Eye (tissue), 1 donor: ENCODE data around the gene TMTC1.

Experiments
- DNase-seq: peaks from one replicate; pipeline ENCODE4 v3.0.0-alpha.2; 2015

TMTC1 gene

DNA sequence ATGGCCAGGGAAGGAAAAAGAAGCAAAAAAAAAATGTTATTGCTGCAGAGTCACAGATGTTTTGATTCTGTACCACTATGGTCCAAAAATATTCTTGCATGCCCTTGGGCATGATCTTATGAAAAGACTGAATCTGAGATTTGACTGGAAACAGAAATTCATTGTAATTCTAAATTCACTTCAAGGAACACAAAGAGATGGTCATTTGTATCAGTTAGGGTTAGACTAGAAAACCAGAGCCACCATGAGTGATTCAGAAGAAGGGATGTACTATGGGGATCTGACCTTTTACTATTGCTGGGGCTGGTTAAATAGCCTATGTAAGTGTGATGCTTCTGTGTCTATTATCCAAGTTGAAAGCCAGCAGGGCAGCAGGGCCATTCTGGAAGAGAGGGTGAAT is 5.2 kb downstream of the TMTC1 start:
- DNase-seq, result no peak

DNA sequence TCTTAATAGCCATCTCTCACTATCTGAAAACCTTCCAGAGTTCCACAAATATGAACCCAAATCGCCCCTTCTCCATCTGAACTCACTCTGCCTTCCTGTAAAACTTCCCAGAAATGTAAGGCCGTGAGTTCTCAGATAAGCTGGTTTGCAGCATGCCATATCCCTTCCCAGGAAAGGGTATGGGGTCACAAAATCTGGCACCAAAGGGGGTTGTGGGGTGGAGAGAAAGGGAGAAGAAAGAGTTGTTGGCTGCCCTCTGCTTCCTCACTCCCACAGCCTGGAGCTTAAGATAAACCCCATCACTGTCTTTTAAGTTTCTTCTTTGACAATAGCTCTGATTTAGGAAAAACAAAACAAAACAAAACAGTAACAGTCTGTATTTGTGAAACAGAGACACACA is 10.7 kb downstream of the TMTC1 start:
- DNase-seq, result no peak

DNA sequence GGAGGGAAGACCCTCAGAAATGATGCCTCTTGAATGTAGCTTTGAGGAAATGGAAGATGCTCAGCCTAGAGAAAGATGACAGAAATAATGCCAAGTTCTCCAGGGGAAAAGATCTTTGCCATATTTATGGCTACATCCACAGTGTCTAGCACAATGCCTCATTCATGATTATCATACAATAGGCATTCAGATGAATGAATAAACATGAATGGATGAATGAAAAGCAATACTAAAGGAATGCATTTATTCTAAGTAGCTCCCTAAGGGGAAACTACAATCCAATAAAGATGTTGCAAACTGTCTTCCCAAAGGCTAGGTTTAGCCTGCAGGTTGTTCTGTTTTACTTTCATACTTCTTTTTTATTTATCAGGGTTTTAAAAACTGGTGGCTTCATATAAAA is 12.0 kb downstream of the TMTC1 start:
- DNase-seq, result no peak

DNA sequence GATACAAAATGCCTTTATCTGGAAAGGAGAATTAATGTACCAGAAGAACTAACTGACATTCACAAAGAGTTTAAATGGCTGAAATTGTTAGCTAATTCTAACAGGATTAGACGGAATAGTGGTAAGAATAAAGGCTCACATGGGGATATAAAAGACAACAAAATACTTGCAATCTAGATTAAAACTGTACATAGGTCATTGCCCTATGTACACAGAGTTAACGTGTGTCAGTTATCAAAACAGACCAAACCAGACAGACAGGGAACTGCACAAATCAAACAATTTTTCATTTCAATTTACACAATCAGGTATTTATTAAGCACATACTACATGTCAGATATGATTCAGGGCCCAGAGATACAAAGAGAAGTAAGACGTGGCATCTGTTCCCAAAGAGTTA is 12.6 kb downstream of the TMTC1 start:
- no peak for DNase-seq

DNA sequence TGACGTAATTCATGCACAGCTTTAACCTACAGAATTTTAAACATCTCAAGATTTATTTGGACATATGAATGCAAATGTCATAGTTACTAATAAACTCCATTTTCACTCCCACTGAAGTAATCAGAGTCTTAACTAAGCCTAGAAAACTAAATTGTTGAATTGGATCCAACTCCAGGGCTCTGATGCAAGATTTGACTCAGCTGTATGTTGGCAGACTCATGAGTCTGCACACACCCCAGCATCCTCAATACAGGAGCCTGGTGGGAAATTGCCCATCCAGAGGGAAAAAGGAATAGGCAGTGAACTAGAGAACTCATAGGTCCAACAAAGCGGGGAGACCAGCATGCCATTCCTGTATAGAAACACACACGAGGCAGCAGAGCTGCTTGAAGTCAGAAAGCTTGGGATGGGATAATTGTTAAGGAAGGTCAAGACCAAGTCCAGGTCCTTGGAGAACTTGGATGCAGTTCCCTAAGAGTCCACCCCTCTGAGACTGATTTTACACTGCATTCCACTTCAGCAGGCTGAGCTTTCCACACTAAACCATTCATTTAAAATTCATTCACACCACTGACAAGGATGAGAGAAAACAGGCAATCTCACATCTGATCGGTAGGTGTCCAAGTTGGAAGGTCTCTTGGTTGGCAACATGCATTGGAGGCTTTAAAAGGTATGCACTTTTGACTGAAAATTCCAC is 14.4 kb downstream of the TMTC1 start:
- DNase-seq, result peak; percentile 26

DNA sequence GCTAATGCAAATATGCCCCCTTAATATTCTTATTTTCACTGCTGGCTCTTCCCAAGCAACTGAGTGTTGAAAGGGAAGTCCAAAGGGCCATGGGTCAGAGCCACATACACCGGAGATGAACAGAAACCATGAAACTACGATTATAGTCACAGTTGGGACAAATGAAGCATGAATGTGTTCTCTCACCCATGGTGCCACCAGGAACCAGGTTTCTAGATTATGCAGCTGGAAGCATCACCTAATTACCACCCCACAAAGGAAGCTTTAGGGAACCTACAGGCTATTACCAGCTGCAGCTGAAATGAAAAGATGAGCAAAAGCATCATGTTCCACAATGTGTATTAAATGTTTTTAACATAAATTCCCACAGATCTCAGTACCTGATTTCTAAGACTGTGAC is 15.4 kb downstream of the TMTC1 start:
- DNase-seq, result peak; percentile 31

DNA sequence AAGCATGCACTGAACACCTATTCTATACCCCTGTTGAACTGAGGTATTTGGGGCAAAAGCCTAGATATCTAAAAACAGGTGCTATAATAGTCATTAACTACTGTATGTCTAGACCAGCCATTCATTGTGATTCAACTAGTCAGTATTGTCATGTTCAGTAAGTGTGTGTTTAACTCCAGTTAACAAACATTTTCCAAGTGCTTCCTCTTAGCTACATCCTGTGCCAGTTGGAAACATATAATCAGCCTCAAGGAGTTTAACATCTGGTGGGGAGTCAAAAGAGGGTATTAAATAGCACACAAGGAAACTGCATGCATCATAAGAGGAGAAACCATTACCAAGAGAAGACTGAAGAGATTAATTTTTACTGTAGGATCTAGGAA is 20.4 kb downstream of the TMTC1 start:
- DNase-seq, result no peak

DNA sequence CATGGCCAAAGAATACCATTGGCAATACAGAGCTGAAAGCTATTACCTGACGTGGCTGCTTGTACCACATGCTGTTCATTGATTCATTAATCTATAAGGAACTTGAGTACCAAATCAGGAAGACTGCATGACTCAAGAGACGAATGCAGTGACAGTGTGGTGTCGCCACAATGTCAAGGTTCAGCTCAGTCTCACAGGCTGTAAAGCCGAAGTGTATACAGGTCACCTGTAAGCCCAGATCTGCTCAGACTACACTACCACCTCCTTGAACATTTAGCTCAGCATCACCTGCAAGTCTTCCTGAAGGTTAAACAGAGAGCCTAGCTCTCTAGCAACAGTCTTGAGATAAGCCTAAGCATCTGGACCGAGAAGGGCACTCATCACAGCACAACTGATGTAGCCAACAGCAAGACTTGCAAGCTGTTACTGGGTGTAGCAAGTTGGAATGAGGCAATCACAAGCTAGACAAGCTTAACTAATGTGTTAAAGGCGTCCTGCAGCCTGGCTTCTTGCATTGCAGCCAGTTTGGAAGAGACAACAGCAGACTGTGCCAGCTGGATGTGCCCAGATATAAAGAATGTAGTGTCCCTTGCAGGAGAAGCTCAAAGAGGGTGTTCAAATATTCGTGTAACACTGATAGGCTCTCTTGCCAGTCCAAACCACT is 21.0 kb downstream of the TMTC1 start:
- no peak for DNase-seq

DNA sequence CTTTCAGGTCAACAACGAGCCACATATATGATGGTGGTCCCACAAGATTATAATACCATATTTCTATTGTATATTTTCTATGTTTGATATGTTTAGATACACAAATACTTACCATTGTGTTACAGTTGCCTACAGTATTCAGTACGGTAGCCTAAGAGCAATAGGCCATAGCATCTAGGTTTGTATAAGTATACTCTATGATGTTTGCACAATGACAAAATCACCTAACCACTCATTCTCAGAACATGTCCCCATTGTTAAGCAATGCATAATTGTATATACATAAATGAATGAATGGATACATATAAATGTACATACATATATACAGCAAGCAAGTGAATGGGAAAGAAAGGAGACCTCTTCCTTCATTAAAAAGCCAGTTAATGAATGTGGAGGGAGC is 23.8 kb downstream of the TMTC1 start:
- DNase-seq, result no peak

DNA sequence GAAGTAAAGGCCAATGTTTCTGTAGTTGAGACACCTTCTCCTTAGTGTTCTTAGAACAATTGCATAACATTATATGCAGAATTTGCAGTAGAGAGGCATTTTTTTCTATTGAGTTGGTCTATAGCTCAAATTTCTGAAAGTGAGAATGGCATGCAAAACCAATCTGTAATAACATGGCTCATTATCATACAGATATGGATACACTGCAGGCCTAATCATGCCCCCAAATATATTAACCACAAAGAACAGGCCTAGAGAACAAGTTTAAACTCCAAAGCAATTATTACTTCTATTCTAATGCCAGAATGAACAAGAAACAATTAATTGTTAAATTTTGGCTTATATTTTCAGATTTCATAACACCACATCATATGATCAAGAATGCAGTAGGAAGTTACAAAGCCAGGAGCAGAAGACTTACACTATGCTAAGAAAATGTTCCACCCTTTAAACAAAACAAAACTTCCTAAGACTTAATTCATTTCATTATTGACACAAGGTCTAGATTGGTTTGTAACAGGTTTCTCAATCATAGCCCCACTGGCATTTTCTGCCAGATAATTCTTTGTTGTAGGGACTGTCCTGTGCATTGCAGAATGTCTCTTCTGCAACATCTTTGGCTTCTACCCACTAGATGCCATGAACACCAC is 26.9 kb downstream of the TMTC1 start:
- DNase-seq, result no peak

DNA sequence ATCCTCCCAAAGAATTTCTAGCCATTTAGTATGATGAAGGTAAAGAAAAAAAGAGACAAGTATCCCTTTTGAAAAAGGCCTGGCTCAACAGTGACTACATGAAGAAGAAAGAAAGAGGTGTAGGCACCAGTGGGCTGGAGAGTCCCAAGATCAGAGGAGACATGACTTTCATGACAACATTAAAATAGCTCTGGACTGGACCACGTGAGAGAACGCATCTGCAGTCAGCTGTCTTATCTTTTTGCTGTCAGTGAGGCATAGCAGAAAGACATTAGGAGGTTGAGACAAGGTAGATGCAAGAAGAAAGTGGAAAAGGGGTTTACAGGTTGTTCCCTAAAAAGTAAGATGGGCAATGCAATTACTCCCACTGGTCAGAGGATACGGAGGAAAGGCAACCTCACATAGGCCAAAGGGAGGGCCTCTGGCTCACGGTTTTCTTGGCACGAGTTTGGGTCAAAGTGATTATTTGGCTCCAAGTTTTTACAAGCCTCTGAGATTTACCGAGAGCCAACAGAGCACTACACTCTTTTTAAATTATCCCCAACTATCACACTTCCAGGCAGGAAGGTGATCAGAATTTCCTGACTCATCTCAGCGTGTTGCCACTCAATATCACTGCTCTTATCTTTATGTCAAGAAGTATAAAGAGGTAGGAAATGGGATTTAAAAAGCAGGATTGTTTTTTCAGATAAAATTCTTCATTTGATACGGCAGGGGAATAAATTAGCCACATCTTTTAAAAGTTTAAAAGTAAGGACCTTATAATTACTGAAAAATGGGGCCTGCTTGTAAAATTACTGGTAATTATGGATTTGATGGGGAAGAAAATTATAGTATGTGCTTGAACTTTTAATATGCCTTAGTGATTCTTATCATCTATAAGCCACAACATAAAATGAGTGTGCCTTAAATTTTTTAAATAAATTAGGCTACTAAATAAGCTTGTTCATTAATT is 29.2 kb downstream of the TMTC1 start:
- no peak for DNase-seq

DNA sequence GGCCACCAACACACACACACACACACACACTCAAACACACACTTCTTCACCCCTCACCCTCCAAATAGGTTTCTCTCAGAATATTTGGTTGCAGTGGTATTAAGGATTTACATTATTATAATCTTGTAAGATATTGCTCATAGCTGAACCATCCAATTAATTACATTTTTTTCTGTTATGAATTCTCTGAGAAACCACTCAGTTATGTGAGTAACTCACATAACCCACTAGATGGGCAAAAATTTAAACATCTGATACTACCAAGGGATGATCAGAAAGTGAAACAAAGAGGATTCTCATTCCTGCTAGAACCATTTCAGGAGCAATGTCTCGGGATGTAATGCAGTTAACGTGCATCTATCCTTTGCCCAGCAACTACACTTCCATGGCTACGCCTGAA is 31.6 kb downstream of the TMTC1 start:
- no peak for DNase-seq

DNA sequence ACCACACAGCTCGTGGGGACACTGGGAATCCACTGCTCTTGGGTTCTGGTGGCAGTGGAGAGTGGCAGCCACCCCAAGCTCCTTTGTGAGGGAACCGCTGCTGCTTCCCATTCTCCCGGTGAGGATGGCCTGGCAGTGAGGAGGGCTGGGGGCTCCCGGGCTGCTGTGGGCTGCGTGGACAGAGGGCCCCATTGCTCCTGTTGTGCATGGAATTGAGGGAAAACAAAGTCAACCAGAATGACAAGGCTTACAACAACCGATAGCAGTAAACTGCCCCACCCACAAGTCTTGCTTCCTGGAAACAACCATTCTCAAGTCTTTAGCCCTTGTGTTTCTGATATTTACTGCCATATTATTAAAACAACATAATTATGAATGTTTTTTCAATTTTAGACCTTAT is 32.1 kb downstream of the TMTC1 start:
- no peak for DNase-seq

DNA sequence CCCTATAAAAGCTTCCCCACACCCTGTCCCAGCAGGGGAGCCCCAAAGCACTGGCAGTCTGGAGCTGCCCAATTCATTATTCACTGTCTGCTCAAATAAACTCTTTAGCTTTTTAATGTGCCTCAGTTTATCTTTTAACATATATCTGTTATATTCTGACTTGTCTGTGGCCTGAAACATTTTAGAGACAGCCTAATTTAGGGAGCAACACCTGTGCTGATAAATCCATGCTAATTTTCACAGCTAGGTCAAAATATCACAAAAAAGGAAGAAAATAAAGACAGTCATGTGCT is 32.9 kb downstream of the TMTC1 start:
- no peak for DNase-seq

DNA sequence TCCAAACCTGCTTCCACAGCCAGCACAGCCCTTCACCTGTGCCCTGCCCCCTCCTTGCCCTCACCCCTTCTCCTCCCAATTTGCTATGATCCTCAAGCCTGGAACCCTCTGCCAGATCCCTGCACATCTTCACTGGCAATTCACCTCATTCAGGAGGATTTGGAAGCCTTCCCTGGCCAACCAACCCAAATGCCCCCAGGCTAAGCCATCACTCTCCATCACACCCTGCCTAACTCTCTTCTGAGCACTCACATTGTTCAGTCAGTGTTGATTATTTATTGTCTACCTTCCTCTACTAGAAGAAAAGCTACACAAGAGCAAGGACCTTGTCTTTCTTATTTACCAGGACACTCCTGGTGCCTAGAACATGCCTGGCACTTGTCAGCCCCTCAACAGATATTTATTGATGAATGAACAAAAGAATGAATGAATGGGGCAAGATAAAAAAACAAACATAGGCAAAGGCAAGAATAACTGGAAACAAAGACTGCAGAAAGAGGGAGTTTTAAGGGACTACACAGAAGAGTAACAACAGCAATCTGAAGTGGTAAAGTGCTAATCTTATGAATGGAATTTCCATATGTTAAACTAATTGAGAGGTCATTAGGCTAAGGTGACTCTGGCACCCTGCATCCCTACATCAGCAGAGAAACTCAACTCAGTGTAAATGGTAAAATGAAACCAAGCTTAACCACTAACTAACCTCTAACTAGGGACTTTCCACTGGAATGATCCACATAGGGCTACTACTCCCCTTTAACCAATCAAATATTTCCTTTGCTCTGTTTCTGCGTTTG is 33.4 kb downstream of the TMTC1 start:
- DNase-seq, result no peak

DNA sequence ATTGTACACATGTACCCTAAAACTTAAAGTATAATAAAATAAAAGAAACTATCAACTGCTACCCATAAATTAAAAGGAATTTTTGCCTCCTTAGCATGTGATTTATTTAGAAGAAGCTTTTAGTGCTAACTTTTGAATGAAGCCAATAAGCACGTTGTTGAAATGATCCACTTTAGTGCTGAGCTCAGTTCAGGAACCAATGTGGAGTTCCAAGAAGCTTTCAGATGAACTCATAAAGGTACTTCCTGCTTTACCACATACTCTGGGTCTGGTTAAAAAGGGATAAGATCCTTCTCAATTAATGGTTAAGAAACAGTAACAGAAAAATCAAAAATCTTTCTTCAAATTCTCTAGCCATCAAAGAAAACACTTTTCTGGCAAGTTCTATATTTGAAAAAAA is 39.4 kb downstream of the TMTC1 start:
- DNase-seq, result no peak

DNA sequence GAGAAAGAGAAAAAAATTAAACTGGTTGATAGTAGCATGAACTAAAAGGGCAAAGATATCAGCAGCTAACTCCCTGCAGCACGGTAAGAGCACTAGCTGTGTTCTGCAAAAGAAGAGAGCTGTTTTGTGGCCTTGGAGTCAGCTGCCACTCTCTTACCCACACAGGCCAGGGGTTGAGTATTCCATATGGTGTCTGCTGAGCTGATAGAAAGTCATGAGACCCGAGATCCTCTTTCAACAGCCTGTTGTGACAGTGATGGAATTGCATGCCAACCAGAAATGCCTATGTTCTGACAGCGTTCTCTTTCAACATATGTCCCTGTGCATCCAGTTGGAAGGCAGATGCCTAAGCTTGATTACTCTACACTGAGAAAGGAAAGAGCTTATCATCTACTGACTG is 39.9 kb downstream of the TMTC1 start:
- DNase-seq, result peak; percentile 69

DNA sequence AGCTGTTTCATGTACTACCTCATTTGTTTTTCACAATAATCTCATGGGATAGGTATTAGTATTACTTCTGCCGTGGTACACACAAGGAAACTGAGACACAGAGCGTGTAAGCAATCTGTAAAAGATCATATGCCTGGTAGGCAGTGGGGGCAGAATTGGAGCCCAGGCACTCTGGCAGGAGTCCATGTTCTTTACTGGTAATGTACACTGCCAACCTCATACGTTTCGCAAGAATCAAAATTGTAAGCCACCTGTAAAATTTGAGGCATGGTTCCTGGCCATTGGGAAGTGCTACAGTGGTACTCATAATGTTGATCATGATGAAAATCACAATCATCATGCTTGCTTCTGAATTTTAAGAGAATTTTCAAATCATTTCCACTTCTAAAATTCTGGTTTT is 40.7 kb downstream of the TMTC1 start:
- no peak for DNase-seq

DNA sequence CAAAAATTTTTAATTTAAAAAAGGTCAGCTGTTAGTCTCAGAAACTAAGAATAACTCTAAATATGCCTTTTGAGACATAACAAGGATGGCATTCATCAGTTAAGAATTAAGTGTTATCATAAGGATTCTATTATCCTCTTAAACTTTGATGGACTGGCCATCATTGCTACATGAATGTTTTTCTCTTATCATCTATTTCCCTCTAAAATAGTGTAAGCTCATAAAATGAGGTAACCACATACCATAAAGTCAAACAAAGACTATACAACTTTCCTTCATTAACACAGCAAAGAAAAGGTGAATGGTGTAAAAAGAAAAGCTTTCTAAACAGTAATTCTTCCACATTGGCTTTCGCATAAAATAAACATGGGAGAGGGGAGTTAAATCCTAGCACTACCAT is 41.1 kb downstream of the TMTC1 start:
- DNase-seq, result no peak

DNA sequence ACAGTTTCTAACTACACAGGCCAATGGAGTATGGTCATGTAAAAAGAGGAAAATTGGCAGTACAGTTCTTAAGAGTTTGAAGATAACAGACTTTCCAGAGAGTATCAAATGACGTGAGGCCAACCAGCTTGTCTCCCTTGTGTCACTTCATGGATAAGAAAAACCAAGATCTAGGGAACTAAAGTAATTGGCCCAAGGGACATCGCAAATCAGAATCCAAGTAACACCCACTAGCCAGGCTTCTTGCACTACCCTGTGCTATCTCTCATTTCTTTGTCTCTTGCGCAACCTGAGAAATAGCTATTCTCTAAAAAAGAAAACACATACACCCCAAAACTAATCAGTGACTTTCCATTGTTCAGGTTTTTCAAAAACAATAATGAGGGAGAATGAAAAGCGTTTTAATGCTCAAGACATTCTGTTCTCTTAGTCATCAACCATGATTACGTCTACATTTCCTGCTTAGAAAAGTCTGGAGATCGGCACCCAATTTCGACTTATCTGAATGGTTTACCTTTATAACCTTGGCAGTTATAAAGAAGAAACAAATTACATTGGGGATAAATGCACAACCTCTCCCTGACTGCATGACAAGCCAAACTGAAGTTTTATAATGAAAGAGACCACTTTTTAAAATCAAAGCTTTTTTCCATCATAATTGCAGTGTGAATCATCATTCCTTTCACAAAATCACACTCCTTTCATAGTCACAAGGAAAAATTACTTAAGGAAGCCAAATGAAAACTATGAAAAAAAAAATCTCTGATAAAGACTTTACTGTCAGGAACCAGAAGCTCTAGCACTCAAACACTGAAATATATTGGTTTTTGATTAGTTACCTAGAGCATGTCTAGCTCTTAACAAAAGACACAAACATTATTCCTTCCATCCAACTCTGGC is 42.1 kb downstream of the TMTC1 start:
- DNase-seq, result no peak

DNA sequence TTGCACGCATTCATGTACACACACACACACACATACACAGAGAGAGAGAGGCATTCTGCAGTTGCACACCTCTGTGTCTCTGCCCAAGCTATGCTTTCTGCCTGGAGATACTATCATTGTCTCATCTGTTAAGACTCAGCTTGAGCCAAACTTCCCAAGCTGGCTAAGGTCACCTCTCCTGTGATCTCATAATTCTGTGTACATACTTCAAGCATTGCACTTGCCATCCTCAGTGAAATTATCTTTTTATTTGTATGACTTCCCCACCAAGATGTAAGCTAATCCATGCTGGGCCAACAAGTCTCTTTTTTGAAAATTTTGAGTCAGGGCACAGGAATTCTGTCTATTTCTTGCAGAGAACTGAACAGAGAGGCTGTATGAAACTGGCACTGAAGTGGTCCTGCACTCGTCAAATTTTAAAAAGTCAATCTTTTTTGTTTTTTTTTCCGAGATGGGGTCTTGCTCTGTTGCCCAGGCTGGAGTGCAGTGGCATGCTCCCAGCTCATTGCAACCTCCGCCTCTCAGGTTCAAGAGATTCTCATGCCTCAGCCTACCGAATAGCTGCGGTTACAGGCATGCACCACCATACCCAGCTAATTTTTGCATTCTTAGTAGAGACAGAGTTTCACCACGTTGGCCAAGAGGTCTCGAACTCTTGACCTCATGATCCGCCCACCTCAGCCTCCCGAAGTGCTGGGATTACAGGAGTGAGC is 44.3 kb downstream of the TMTC1 start:
- no peak for DNase-seq
